BE2C (cell line): ENCODE measurements around the gene SLC23A2. TPM values are rescaled to one million over a fixed set of nuclear protein-coding genes. Genes with fewer than 3 reads are reported as not detected.

Experiments used
- DNase-seq: peaks from one replicate; pipeline ENCODE4 v3.0.0-alpha.2; 2020
- H3K27me3 ChIP-seq: fragments of 250-450 bp; sonication (Bioruptor Pico); 2 replicates; pipeline ENCODE4 v1.5.1; 2020; ENCODE audit warnings: mild to moderate bottlenecking
- H3K36me3 ChIP-seq: fragments of 250-450 bp; sonication (Bioruptor Pico); 2 replicates; pipeline ENCODE4 v1.5.1; 2020; ENCODE audit warnings: mild to moderate bottlenecking
- H3K4me1 ChIP-seq: fragments of 250-450 bp; sonication (Bioruptor Pico); 2 replicates; pipeline ENCODE4 v1.5.1; 2020
- H3K4me3 ChIP-seq: 2 replicates; pipeline ENCODE4 v1.5.1; 2011; ENCODE audit warnings: low read depth, low read length
- H3K9me3 ChIP-seq: fragments of 250-450 bp; sonication (Bioruptor Pico); 2 replicates; pipeline ENCODE4 v1.5.1; 2020
- polyA plus RNA-seq: library from polyadenylated mRNA; unstranded; fragments of >200 nt; gene quantifications from one replicate; pipeline ENCODE4 v1.2.1, GENCODE V29; 2012; ENCODE audit warnings: low read depth, missing spikeins; ENCODE audit not compliant: insufficient read length, insufficient read depth
- TF ChIP-seq, protein P1 (sequence below): IDR thresholded peaks from 2 replicates; pipeline ENCODE4 v1.5.1; 2012; ENCODE audit warnings: mild to moderate bottlenecking, low read depth, low read length

The SLC23A2 gene
- polyA plus RNA-seq, result 13.5 TPM

DNA sequence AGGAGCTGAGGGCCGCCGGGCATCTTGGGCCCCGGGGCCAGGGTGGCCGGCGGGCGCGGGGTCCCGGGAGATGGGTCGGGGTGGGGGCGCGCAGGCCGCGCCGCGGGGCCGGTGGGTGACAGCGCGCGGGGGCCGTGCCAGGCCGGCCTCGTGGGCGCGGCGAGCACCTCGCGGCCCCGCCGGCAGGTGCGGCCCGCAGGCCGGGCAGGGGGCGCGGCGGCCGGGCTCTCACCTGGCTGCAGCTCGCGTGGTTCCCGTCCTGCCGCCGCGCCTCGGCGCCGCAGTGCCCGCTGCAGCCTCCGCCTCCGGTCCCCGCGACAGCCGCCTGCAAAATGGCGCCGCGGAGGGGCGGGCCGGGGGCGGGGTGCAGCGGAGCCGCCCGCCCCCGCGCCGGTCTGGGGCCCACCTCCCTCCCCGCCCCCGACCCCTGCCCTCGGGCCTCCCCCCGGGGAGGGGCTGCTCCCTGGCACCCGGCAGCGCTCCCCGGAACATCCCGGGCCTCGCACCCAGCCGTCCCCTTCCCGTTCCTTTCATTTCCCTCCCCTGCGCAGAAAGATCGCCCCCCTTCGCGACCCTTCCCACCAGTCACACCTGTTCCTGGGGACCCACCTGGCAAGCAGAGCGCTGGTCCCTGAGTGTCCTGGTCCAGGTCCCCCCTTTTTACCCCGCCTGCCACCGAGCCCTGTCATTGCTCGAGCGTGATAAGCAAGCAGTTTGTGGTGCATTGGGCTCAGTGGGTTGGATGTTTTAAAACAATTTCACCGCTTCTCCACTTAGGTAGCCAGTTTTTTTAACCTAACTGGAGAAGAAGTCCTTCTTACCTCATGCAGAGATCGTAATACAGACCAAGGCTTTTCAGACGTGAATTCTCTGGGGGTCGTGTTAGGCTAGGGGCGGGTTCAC lies at the start of gene SLC23A2:
SLC23A2 (minus strand) TSS at position 337 of the 903 bp plus-strand sequence. CDS start 68,948 bp downstream, outside the sequence.
- H3K36me3 ChIP-seq, result no peaks in the 10 kb centered on the region
- TF ChIP-seq, protein P1, sequence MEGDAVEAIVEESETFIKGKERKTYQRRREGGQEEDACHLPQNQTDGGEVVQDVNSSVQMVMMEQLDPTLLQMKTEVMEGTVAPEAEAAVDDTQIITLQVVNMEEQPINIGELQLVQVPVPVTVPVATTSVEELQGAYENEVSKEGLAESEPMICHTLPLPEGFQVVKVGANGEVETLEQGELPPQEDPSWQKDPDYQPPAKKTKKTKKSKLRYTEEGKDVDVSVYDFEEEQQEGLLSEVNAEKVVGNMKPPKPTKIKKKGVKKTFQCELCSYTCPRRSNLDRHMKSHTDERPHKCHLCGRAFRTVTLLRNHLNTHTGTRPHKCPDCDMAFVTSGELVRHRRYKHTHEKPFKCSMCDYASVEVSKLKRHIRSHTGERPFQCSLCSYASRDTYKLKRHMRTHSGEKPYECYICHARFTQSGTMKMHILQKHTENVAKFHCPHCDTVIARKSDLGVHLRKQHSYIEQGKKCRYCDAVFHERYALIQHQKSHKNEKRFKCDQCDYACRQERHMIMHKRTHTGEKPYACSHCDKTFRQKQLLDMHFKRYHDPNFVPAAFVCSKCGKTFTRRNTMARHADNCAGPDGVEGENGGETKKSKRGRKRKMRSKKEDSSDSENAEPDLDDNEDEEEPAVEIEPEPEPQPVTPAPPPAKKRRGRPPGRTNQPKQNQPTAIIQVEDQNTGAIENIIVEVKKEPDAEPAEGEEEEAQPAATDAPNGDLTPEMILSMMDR, result no peak
- H3K4me3 ChIP-seq, result peak within 1 kb of the TSS; percentile 82
- peaks cover 10% of the 10 kb centered on the region for H3K4me1 ChIP-seq
- H3K27me3 ChIP-seq, result no peaks in the 10 kb centered on the region
- DNase-seq, result peak; percentile 53
- no peaks in the 10 kb centered on the region for H3K9me3 ChIP-seq

GRCh38 chr20:5046656-5047339 lies 45.5 kb upstream of the SLC23A2 start:
- H3K27me3 ChIP-seq, result peaks cover 27% of the 10 kb centered on the region
- DNase-seq, result no peak
- H3K9me3 ChIP-seq, result no peaks in the 10 kb centered on the region
- no peak overlapping the region for H3K4me3 ChIP-seq
- no peaks in the 10 kb centered on the region for H3K36me3 ChIP-seq
- no peaks in the 10 kb centered on the region for H3K4me1 ChIP-seq
- TF ChIP-seq, protein P1, result no peak

- no peaks in the 10 kb centered on the region for H3K4me1 ChIP-seq
- H3K36me3 ChIP-seq, result no peaks in the 10 kb centered on the region
- TF ChIP-seq, protein P1, result no peak
These were observed 44.6 kb upstream of the SLC23A2 start for GRCh38 chr20:5045906-5046305.

DNA sequence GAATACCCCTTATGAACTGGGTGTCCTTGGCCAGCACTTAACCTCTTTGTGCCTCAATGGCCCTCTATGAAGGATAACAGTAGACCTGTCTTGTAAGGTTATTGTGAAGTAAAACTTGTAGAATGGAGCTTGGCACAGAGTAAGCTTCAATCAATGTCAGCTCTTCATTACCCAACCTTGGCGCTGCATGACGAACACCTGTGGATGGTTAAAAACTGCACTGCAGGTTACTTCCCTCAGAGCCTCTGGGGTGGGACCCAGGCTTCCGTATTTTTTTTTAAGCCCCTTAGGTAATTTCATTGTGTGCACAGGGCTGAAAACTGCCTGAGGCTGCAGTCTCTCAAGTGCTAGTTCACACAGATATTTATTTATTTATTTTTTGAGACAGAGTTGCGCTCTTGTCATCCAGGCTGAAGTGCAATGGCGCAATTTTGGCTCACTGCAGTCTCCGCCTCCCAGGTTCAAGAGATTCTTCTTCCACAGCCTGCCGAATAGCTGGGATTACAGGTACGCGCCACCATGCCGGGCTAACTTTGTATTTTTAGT lies 42.8 kb upstream of the SLC23A2 start:
- peaks cover 21% of the 10 kb centered on the region for H3K27me3 ChIP-seq
- no peak for DNase-seq
- no peak overlapping the region for H3K4me3 ChIP-seq
- TF ChIP-seq, protein P1, result no peak
- H3K4me1 ChIP-seq, result no peaks in the 10 kb centered on the region
- H3K36me3 ChIP-seq, result no peaks in the 10 kb centered on the region
- H3K9me3 ChIP-seq, result no peaks in the 10 kb centered on the region

More at GRCh38 chr20:5045906-5046305, 44.6 kb upstream of the SLC23A2 start:
- no peak for DNase-seq
- Histone ChIP-seq H3K27me3 (peaks cover 27% of the 10 kb centered on the region), H3K9me3 (no peaks in the 10 kb centered on the region), H3K4me3 (no peak overlapping the region)

- Histone ChIP-seq H3K27me3 (peaks cover 8% of the 10 kb centered on the region; the same call in 1 of the 2 replicates), H3K4me3 (no peak overlapping the region), H3K9me3 (no peaks in the 10 kb centered on the region), H3K4me1 (no peaks in the 10 kb centered on the region), H3K36me3 (no peaks in the 10 kb centered on the region)
- peak; percentile 10 for DNase-seq
- TF ChIP-seq, protein P1, result no peak
These were observed 40.1 kb upstream of the SLC23A2 start for GRCh38 chr20:5041433-5041832.
